Lower lobe of right lung (tissue), 2 donors: Measurements from ENCODE around the gene ARL14. TPM values are rescaled to one million over a fixed set of nuclear protein-coding genes. Genes with fewer than 3 reads are reported as not detected.

Experiments used
- ATAC-seq, 2 donors: fragments of 200-7000 bp; cut with Tn5 transposase; one replicate each; pipeline ENCODE4 v1.9.1; 2020 to 2022; ENCODE audit warnings: mild to moderate bottlenecking in 2 of 2, moderate library complexity in 2 of 2
- DNase-seq: peaks from one replicate; pipeline ENCODE4 v3.0.0-alpha.2; 2020
- H3K27ac ChIP-seq: fragments of 200-600 bp; one replicate; pipeline ENCODE4 v1.8.0; 2022
- H3K27me3 ChIP-seq: fragments of 200-600 bp; one replicate; pipeline ENCODE4 v1.8.0; 2022; ENCODE audit warnings: low read depth
- H3K36me3 ChIP-seq: fragments of 200-600 bp; one replicate; pipeline ENCODE4 v1.8.0; 2022; ENCODE audit warnings: mild to moderate bottlenecking
- H3K4me1 ChIP-seq: fragments of 200-600 bp; one replicate; pipeline ENCODE4 v1.8.0; 2022
- H3K4me3 ChIP-seq: fragments of 200-600 bp; one replicate; pipeline ENCODE4 v1.8.0; 2022; ENCODE audit warnings: mild to moderate bottlenecking
- H3K9me3 ChIP-seq: fragments of 200-600 bp; one replicate; pipeline ENCODE4 v1.8.0; 2022
- intact Hi-C: fragments of 100-400 bp; cut with DNase I; formaldehyde crosslinking; loops from one replicate; pipeline ENCODE4 v1.11.0; 2022
- total RNA-seq: library from RNA; stranded (reverse); fragmentation: NEBNext Ultra II Directional; extraction: Animal tissue kit (Norgen Biotek cat#: 25700); gene quantifications from one replicate; pipeline ENCODE4 v1.2.1, GENCODE V29; 2021
- TF ChIP-seq, protein P1 (sequence below): fragments of 200-600 bp; IDR thresholded peaks from one replicate; pipeline ENCODE4 v1.8.0; 2022; ENCODE audit warnings: antibody characterized with exemption, mild to moderate bottlenecking
- donor health status: DM: no; HTN: yes; CAD: no; lungs with severe emphysema.

Gene ARL14
- total RNA-seq, 1 donor from 2014 or later: not detected

- ATAC-seq: peak in 1 of 2 donors; percentile 63
- H3K9me3 ChIP-seq: no peaks in the 10 kb centered on the region
- H3K36me3 ChIP-seq: no peaks in the 10 kb centered on the region
- no peak for DNase-seq
- H3K27me3 ChIP-seq: no peaks in the 10 kb centered on the region
- intact Hi-C loops: no loop called here
- H3K4me1 ChIP-seq: no peaks in the 10 kb centered on the region
- H3K4me3 ChIP-seq: no peak overlapping the region
- H3K27ac ChIP-seq: no peak overlapping the region
- TF ChIP-seq, protein P1, sequence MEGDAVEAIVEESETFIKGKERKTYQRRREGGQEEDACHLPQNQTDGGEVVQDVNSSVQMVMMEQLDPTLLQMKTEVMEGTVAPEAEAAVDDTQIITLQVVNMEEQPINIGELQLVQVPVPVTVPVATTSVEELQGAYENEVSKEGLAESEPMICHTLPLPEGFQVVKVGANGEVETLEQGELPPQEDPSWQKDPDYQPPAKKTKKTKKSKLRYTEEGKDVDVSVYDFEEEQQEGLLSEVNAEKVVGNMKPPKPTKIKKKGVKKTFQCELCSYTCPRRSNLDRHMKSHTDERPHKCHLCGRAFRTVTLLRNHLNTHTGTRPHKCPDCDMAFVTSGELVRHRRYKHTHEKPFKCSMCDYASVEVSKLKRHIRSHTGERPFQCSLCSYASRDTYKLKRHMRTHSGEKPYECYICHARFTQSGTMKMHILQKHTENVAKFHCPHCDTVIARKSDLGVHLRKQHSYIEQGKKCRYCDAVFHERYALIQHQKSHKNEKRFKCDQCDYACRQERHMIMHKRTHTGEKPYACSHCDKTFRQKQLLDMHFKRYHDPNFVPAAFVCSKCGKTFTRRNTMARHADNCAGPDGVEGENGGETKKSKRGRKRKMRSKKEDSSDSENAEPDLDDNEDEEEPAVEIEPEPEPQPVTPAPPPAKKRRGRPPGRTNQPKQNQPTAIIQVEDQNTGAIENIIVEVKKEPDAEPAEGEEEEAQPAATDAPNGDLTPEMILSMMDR: no peak
Observed at GRCh38 chr3:160673188-160673587, 3.8 kb upstream of the ARL14 start.

DNA sequence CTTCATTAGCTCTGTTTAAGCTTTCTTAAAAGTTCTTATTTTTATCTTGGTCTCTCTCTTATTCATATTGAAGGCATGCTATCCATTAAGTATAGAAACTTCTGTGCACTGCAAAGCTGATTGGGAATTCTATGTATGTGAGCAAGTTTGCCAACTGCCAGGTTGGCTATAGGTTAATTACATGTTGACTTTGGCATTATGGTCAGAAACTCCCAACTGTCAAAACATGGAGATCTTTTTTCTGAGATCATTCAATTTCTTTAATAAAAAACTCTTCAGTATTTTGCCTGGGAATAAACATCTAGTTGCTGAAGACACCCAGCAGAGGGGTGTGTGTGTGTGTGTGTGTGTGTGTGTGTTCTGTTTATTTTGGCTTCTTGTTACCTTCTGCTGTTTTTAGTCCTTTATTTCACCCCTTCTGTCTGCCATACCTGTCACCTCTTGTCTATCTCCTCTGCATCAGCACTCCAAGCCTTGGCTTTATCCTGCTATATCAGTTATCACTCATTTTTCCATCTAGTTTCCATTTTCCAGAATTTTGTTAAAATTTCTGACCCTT, 1.3 kb upstream of the ARL14 start:
- Histone ChIP-seq H3K36me3 (no peaks in the 10 kb centered on the region), H3K27ac (no peak overlapping the region), H3K9me3 (no peaks in the 10 kb centered on the region), H3K4me1 (no peaks in the 10 kb centered on the region), H3K4me3 (no peak overlapping the region), H3K27me3 (no peaks in the 10 kb centered on the region)
- DNase-seq (no peak), ATAC-seq (no peak)
- intact Hi-C loops: no loop called here
- TF ChIP-seq, protein P1: no peak

DNA sequence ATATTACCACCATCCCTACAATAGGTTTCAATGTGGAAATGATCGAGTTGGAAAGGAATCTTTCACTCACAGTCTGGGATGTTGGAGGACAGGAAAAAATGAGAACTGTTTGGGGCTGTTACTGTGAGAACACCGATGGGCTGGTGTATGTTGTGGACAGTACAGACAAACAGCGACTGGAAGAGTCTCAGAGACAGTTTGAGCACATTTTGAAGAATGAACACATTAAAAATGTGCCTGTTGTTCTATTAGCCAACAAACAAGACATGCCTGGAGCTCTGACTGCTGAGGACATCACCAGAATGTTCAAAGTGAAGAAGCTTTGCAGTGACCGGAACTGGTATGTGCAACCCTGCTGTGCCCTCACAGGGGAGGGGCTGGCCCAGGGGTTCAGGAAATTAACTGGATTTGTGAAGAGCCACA, 510 bp downstream of the ARL14 start:
- H3K4me3 ChIP-seq: no peak overlapping the region
- no peaks in the 10 kb centered on the region for H3K4me1 ChIP-seq
- TF ChIP-seq, protein P1: no peak
- no peaks in the 10 kb centered on the region for H3K9me3 ChIP-seq
- DNase-seq (no peak), ATAC-seq (peak in 1 of 2 donors; percentile 16)
- intact Hi-C loops: no loop called here
- H3K27me3 ChIP-seq: no peaks in the 10 kb centered on the region
- no peaks in the 10 kb centered on the region for H3K36me3 ChIP-seq
- H3K27ac ChIP-seq: no peak overlapping the region

GRCh38 chr3:160678292-160678842, 1.4 kb downstream of the ARL14 start:
- Histone ChIP-seq H3K4me1 (no peaks in the 10 kb centered on the region), H3K27ac (no peak overlapping the region), H3K27me3 (no peaks in the 10 kb centered on the region), H3K4me3 (no peak overlapping the region), H3K9me3 (no peaks in the 10 kb centered on the region), H3K36me3 (no peaks in the 10 kb centered on the region)
- TF ChIP-seq, protein P1: no peak
- ATAC-seq (no peak), DNase-seq (no peak)
- intact Hi-C loops: no loop called here

DNA sequence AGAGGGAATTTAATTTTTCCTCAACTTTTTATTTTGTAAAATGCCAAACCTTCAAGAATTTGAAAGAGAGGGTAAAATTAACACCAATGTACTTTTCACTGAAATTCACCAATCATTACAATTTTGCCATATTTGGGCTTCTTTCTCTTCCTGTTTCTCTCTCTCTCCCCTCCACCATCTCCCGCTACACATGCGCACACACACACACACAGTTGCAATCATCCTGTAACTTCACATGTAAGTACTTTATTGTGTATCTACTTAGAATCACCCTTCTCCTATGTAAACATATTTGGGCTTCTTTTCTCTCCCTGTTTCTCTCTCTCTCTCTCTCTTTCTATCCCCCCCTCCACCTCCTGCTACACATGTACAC, 7.4 kb downstream of the ARL14 start:
- intact Hi-C loops: no loop called here
- Histone ChIP-seq H3K27me3 (no peaks in the 10 kb centered on the region), H3K4me3 (no peak overlapping the region), H3K27ac (no peak overlapping the region), H3K4me1 (no peaks in the 10 kb centered on the region), H3K36me3 (no peaks in the 10 kb centered on the region), H3K9me3 (no peaks in the 10 kb centered on the region)
- ATAC-seq (no peak), DNase-seq (no peak)
- TF ChIP-seq, protein P1: no peak
